GM12872 (cell line): ENCODE results near the gene ITK.

Experiments
- TF ChIP-seq, protein P1 (sequence below): IDR thresholded peaks from 3 replicates; pipeline ENCODE4 v1.5.1; 2011; ENCODE audit warnings: low read depth, mild to moderate bottlenecking, low read length, moderate library complexity; ENCODE audit not compliant: insufficient read depth

Gene ITK

DNA sequence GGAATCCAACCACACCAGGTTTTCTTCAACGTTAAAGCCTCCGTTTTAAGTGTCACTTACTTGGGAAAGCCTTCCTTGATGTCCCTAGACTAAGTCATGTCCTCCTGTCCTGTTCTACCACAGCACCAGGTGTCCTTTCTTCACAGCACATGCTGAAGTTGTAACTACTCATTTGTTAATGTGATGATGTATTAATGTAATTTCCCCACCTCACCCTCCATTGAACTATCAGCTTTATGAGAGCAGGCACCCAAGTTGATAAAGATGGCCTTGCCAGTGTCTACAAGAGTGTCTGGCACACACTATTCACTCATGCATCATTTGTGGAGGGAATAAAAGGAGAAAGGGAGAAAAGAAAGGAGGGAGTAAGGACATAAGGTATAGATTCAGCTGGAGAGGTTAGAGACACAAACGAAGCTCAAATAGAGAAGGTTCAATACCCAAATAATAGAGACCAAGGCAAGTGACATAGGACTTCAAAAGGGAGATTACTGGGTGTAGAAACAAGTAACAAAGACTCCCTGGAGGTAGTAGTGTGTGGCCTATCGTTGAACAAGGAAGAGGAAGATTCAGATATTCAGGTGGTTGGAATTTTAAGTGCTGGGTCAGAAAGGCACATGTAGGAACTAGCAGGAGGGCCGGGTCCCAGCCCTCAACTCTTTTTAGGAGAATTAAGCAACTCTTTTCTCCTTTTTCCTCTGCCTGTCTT is 6.6 kb downstream of the ITK start:
- TF ChIP-seq, protein P1, sequence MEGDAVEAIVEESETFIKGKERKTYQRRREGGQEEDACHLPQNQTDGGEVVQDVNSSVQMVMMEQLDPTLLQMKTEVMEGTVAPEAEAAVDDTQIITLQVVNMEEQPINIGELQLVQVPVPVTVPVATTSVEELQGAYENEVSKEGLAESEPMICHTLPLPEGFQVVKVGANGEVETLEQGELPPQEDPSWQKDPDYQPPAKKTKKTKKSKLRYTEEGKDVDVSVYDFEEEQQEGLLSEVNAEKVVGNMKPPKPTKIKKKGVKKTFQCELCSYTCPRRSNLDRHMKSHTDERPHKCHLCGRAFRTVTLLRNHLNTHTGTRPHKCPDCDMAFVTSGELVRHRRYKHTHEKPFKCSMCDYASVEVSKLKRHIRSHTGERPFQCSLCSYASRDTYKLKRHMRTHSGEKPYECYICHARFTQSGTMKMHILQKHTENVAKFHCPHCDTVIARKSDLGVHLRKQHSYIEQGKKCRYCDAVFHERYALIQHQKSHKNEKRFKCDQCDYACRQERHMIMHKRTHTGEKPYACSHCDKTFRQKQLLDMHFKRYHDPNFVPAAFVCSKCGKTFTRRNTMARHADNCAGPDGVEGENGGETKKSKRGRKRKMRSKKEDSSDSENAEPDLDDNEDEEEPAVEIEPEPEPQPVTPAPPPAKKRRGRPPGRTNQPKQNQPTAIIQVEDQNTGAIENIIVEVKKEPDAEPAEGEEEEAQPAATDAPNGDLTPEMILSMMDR, result no peak

DNA sequence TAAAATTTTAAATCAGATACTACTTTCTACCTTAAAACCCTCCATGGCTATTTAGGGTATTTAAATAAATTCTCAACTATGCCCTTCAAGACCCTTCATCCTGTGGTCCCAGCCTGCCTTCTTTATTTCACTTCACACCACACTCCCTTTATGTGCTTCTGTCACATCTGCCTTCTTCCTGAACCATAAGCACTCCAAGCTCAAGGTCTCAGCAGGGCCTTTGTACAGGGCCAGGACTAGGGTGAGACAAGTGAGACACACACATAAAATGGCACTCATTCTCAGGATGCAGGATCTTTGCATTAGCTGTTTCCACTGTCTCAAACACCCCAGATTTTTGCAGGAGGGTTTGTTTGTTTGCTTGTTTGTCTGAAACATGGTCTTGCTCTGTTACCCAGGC is 7.6 kb downstream of the ITK start:
- TF ChIP-seq, protein P1, result no peak

GRCh38 chr5:157189223-157189622 is 8.6 kb downstream of the ITK start:
- TF ChIP-seq, protein P1, result no peak

- TF ChIP-seq, protein P1, result no peak
These were observed 13.2 kb downstream of the ITK start for GRCh38 chr5:157193699-157194424.

DNA sequence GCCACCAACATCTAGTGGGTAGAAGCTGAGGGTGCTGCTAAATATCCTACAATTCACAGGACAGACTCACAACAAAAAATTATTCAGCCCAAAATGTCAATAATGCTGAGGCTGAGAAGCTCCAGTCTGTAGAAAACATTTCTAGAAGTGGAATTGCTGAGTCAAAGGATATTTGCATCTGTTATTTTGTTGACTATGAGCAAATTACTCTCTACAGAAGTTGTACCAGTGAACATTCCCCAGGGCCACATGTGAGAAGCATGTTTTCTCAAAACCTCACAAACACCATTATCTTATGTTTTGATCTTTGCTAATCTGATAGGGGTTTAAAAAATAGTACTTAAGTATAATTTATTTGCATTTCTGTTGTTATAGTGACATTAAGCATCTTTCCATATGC is 15.4 kb downstream of the ITK start:
- TF ChIP-seq, protein P1, result no peak

GRCh38 chr5:157197086-157197485 is 16.4 kb downstream of the ITK start:
- TF ChIP-seq, protein P1, result no peak

DNA sequence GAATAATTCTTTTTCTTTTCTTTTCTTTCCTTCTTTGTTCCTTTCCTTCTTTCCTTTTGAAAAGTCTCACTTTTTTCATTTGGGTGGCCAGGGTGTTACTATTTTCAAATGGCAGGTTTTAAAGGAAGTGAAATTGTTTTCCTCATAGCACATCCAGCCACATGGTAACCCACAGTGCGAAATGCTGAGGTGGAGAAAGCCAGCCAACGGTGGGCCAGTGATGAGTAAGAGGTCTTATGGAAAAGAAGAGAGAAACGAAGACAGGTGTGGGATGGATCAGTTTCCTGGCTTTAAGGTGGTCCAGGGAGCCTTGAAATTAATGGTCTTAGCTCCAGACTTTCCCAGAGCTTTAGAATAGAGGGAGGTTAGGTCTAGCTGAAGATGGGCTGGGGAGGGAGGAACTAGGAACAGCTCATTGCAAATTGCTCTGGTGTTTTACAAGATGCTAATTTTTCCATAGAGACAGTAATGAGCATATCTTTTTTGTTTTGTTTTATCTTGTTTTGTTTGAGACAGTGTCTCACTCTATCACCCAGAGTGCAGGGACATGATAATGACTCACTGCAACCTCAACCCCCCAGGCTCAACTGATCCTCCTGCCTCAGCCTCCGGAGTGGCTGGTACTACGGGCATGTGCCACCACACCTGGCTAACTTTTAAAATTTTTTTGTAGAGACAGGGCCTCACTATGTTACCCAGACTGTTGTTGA is 17.8 kb downstream of the ITK start:
- TF ChIP-seq, protein P1, result no peak
